ENCODE results near the gene TUNAR. TPM values are rescaled to one million over a fixed set of nuclear protein-coding genes. Genes with fewer than 3 reads are reported as not detected.

TUNAR gene
- total and polyA plus RNA-seq, 9 donors = 0.04 to 0.93 (median 0.13) TPM; not detected in 1

DNA sequence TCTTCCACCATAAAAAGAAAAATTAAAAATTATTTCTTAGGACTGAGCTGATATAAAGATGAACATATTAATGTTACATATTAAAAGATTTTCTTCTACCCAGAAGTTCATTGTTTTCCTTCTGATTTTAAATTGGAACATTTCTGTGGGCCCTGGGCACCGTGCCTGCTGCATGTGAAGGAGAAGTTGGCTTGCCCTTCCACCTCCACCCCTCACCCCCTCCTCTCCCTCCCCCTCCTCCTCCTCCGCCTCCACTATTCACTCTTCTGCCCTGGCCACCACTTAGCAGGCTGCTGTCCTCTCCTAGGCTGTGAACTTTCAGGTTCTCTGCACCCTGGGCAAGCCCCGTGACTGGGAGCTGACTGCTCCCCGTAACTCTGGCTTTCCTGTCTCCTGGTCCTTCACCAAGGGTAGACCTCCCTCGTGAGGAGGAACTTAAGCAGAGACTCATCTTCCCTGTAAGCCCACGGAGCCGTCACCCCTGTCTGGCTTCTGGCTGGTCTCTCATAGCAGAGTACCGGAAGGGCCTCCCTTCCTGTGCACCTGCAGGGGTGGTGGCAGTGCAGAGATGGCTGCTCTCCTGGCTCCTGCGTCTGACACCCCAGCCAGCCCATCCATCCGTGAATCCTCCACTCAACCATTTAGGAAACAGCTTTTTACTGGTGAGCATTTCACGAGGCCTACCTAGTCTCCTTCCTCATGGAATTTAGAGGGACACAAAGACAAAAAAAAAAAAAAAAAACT, 12.8 kb downstream of the TUNAR start:
- H3K36me3 ChIP-seq (ENCODE audit: control insufficient read depth, insufficient read depth, low read length) = no peaks in the 10 kb centered on the region
- no peaks in the 10 kb centered on the region for H3K27me3 ChIP-seq (ENCODE audit: control insufficient read depth, insufficient read depth, low read length)
- no peaks in the 10 kb centered on the region for H3K4me1 ChIP-seq (ENCODE audit: control insufficient read depth, insufficient read depth, low read length)
- no peak overlapping the region for H3K27ac ChIP-seq (ENCODE audit: low read length)
- no peaks in the 10 kb centered on the region for H3K9me3 ChIP-seq (replicated peaks; ENCODE audit: control insufficient read depth, low read depth, low read length)
- DNase-seq = no peak
- 66% methylated on average over 8 of the region's 11 CpGs for WGBS (ENCODE audit: insufficient coverage)
- no peak overlapping the region for H3K4me3 ChIP-seq (ENCODE audit: low read length)

DNA sequence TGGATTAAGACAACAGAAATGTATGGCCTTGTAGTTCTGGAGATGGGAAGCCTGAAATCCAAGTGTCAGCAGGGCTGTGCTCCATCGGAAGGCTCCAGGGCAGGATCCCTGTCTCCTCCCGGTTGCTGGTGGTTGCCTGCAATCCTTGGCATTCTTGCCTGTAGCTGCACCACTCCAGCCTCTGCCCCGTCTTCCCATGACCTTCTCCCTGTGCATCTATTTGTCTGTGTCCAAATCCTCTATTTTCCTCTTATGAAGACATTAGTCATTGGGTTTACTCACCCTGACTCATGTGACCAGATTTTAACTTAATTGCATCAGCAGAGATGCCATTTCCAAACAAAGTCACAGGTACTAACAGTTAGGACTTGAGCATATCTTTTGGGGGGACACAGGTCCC, 15.1 kb downstream of the TUNAR start:
- no peaks in the 10 kb centered on the region for H3K9me3 ChIP-seq (replicated peaks; ENCODE audit: control insufficient read depth, low read depth, low read length)
- H3K27ac ChIP-seq (ENCODE audit: low read length) = no peak overlapping the region
- peaks cover 3% of the 10 kb centered on the region for H3K27me3 ChIP-seq (ENCODE audit: control insufficient read depth, insufficient read depth, low read length)
- no peaks in the 10 kb centered on the region for H3K36me3 ChIP-seq (ENCODE audit: control insufficient read depth, insufficient read depth, low read length)
- no peak overlapping the region for H3K4me3 ChIP-seq (ENCODE audit: low read length)
- 81% methylated on average over 3 of the region's 3 CpGs for WGBS (ENCODE audit: insufficient coverage)
- no peaks in the 10 kb centered on the region for H3K4me1 ChIP-seq (ENCODE audit: control insufficient read depth, insufficient read depth, low read length)
- DNase-seq = no peak

DNA sequence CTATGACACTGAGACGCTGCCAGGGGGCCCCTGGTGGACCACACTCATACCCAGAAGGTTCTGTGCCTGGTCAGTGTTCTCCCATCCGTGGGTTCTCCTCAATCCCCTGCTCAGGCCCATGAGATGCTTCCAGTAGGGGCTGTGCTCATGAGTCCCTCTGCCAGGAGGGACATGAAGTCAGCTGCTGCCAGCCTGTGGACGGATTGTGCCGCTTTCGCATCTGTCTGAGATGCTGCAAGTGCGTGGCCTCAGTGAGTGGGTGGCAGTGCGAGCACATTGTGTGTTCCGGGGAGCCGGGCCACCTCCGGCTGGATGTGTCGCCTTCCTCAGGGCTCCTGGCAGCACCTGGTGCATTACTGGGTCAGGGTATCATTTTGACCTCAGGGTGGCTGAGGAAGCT, 15.5 kb downstream of the TUNAR start:
- peaks cover 3% of the 10 kb centered on the region for H3K27me3 ChIP-seq (ENCODE audit: control insufficient read depth, insufficient read depth, low read length)
- H3K27ac ChIP-seq (ENCODE audit: low read length) = no peak overlapping the region
- no peaks in the 10 kb centered on the region for H3K4me1 ChIP-seq (ENCODE audit: control insufficient read depth, insufficient read depth, low read length)
- H3K4me3 ChIP-seq (ENCODE audit: low read length) = no peak overlapping the region
- H3K9me3 ChIP-seq (replicated peaks; ENCODE audit: control insufficient read depth, low read depth, low read length) = no peaks in the 10 kb centered on the region
- no peaks in the 10 kb centered on the region for H3K36me3 ChIP-seq (ENCODE audit: control insufficient read depth, insufficient read depth, low read length)
- no peak for DNase-seq
- 83% methylated on average over 11 of the region's 11 CpGs for WGBS (ENCODE audit: insufficient coverage)

- DNase-seq = no peak
- WGBS (ENCODE audit: insufficient coverage) = 43% methylated on average over 7 of the region's 10 CpGs
- H3K9me3 ChIP-seq (replicated peaks; ENCODE audit: control insufficient read depth, low read depth, low read length) = no peaks in the 10 kb centered on the region
- H3K36me3 ChIP-seq (ENCODE audit: control insufficient read depth, insufficient read depth, low read length) = no peaks in the 10 kb centered on the region
- H3K27me3 ChIP-seq (ENCODE audit: control insufficient read depth, insufficient read depth, low read length) = peaks cover 5% of the 10 kb centered on the region
- no peak overlapping the region for H3K4me3 ChIP-seq (ENCODE audit: low read length)
- H3K4me1 ChIP-seq (ENCODE audit: control insufficient read depth, insufficient read depth, low read length) = no peaks in the 10 kb centered on the region
- no peak overlapping the region for H3K27ac ChIP-seq (ENCODE audit: low read length)
These were observed 19.1 kb downstream of the TUNAR start for GRCh38 chr14:95895720-95896119.

- no peaks in the 10 kb centered on the region for H3K36me3 ChIP-seq (ENCODE audit: control insufficient read depth, insufficient read depth, low read length)
- no peaks in the 10 kb centered on the region for H3K9me3 ChIP-seq (replicated peaks; ENCODE audit: control insufficient read depth, low read depth, low read length)
- no peaks in the 10 kb centered on the region for H3K4me1 ChIP-seq (ENCODE audit: control insufficient read depth, insufficient read depth, low read length)
- no peak overlapping the region for H3K4me3 ChIP-seq (ENCODE audit: low read length)
- H3K27me3 ChIP-seq (ENCODE audit: control insufficient read depth, insufficient read depth, low read length) = peaks cover 11% of the 10 kb centered on the region
- DNase-seq = peak; percentile 41
- no peak overlapping the region for H3K27ac ChIP-seq (ENCODE audit: low read length)
- WGBS (ENCODE audit: insufficient coverage) = 47% methylated on average over 4 of the region's 7 CpGs
These were observed 20.0 kb downstream of the TUNAR start for GRCh38 chr14:95896498-95897135.

DNA sequence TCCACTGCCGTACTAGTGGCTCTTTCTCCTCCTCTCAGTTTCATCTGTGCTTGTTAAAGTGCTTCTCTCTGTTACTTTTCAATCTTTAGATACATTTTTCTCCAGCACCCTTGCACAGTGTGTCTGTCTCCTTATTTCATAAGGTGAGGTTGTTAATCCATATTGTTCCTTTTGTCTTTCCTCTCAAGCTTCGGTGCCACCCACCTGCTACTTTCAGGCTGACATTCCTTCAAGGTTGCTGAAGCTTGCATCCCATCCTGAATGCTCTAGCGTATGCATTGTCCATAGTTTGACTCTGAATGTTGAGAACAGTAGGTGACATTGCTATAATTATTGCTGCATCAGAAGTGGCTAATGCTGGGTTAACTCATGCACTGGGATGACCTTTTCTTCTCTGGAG, 20.6 kb downstream of the TUNAR start:
- no peak overlapping the region for H3K4me3 ChIP-seq (ENCODE audit: low read length)
- DNase-seq = no peak
- H3K27ac ChIP-seq (ENCODE audit: low read length) = no peak overlapping the region
- peaks cover 11% of the 10 kb centered on the region for H3K27me3 ChIP-seq (ENCODE audit: control insufficient read depth, insufficient read depth, low read length)
- 67% methylated on average over 1 of the region's 3 CpGs for WGBS (ENCODE audit: insufficient coverage)
- no peaks in the 10 kb centered on the region for H3K36me3 ChIP-seq (ENCODE audit: control insufficient read depth, insufficient read depth, low read length)
- H3K4me1 ChIP-seq (ENCODE audit: control insufficient read depth, insufficient read depth, low read length) = no peaks in the 10 kb centered on the region
- H3K9me3 ChIP-seq (replicated peaks; ENCODE audit: control insufficient read depth, low read depth, low read length) = no peaks in the 10 kb centered on the region

- H3K27me3 ChIP-seq (ENCODE audit: control insufficient read depth, insufficient read depth, low read length) = peaks cover 11% of the 10 kb centered on the region
- H3K36me3 ChIP-seq (ENCODE audit: control insufficient read depth, insufficient read depth, low read length) = no peaks in the 10 kb centered on the region
- no peaks in the 10 kb centered on the region for H3K4me1 ChIP-seq (ENCODE audit: control insufficient read depth, insufficient read depth, low read length)
- no peak for DNase-seq
- no peak overlapping the region for H3K4me3 ChIP-seq (ENCODE audit: low read length)
- H3K9me3 ChIP-seq (replicated peaks; ENCODE audit: control insufficient read depth, low read depth, low read length) = no peaks in the 10 kb centered on the region
- WGBS (ENCODE audit: insufficient coverage) = 81% methylated on average over 3 of the region's 6 CpGs
- no peak overlapping the region for H3K27ac ChIP-seq (ENCODE audit: low read length)
These were observed 24.4 kb downstream of the TUNAR start for GRCh38 chr14:95901054-95901453.

GRCh38 chr14:95902273-95902826, 25.7 kb downstream of the TUNAR start:
- no peak for DNase-seq
- H3K27ac ChIP-seq (ENCODE audit: low read length) = no peak overlapping the region
- H3K27me3 ChIP-seq (ENCODE audit: control insufficient read depth, insufficient read depth, low read length) = peaks cover 11% of the 10 kb centered on the region
- no peaks in the 10 kb centered on the region for H3K4me1 ChIP-seq (ENCODE audit: control insufficient read depth, insufficient read depth, low read length)
- WGBS (ENCODE audit: insufficient coverage) = 80% methylated on average over 7 of the region's 10 CpGs
- H3K36me3 ChIP-seq (ENCODE audit: control insufficient read depth, insufficient read depth, low read length) = no peaks in the 10 kb centered on the region
- no peaks in the 10 kb centered on the region for H3K9me3 ChIP-seq (replicated peaks; ENCODE audit: control insufficient read depth, low read depth, low read length)
- no peak overlapping the region for H3K4me3 ChIP-seq (ENCODE audit: low read length)

DNA sequence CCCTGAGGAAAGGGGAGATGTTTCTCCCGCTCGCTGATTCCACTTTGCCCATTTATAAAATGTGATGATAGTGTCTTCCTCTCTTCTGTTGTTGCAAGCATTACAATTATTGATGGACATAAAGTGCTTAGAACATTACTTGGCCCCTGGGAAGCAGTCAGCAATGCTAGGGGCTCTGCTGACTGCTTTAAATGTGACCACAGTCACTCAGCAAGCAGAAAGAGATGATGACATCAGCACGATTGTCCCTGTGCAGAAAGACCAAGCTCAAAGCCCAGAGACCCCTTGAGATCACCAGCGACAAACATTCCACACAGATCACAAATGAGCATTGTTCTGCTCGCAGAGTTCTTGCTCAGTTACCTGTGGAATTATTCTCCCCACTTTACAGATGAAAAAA, 26.5 kb downstream of the TUNAR start:
- no peak for DNase-seq
- Histone ChIP-seq H3K36me3 (ENCODE audit: control insufficient read depth, insufficient read depth, low read length) (no peaks in the 10 kb centered on the region), H3K4me3 (ENCODE audit: low read length) (no peak overlapping the region), H3K4me1 (ENCODE audit: control insufficient read depth, insufficient read depth, low read length) (no peaks in the 10 kb centered on the region), H3K9me3 (replicated peaks; ENCODE audit: control insufficient read depth, low read depth, low read length) (no peaks in the 10 kb centered on the region), H3K27me3 (ENCODE audit: control insufficient read depth, insufficient read depth, low read length) (peaks cover 11% of the 10 kb centered on the region), H3K27ac (ENCODE audit: low read length) (no peak overlapping the region)
- 71% methylated on average over 3 of the region's 5 CpGs for WGBS (ENCODE audit: insufficient coverage)

GRCh38 chr14:95903616-95904107, 27.0 kb downstream of the TUNAR start:
- no peaks in the 10 kb centered on the region for H3K36me3 ChIP-seq (ENCODE audit: control insufficient read depth, insufficient read depth, low read length)
- peaks cover 11% of the 10 kb centered on the region for H3K27me3 ChIP-seq (ENCODE audit: control insufficient read depth, insufficient read depth, low read length)
- 73% methylated on average over 2 of the region's 4 CpGs for WGBS (ENCODE audit: insufficient coverage)
- H3K27ac ChIP-seq (ENCODE audit: low read length) = no peak overlapping the region
- H3K4me1 ChIP-seq (ENCODE audit: control insufficient read depth, insufficient read depth, low read length) = no peaks in the 10 kb centered on the region
- no peak for DNase-seq
- H3K9me3 ChIP-seq (replicated peaks; ENCODE audit: control insufficient read depth, low read depth, low read length) = no peaks in the 10 kb centered on the region
- no peak overlapping the region for H3K4me3 ChIP-seq (ENCODE audit: low read length)
